ENCODE data around the gene TEX35. TPM values are rescaled to one million over a fixed set of nuclear protein-coding genes. Genes with fewer than 3 reads are reported as not detected.

Gene TEX35
- total RNA-seq (not detected), polyA plus RNA-seq (not detected)
- long read RNA-seq, donor 1 = 0 reads
- long read RNA-seq, donor 2 = 0 reads
- long read RNA-seq, donor 3, partial matches to known transcripts = 0 of 2 reads
- long read RNA-seq, donor 3, other reads (novel, unspliced or antisense) = 2 of 2 reads

DNA sequence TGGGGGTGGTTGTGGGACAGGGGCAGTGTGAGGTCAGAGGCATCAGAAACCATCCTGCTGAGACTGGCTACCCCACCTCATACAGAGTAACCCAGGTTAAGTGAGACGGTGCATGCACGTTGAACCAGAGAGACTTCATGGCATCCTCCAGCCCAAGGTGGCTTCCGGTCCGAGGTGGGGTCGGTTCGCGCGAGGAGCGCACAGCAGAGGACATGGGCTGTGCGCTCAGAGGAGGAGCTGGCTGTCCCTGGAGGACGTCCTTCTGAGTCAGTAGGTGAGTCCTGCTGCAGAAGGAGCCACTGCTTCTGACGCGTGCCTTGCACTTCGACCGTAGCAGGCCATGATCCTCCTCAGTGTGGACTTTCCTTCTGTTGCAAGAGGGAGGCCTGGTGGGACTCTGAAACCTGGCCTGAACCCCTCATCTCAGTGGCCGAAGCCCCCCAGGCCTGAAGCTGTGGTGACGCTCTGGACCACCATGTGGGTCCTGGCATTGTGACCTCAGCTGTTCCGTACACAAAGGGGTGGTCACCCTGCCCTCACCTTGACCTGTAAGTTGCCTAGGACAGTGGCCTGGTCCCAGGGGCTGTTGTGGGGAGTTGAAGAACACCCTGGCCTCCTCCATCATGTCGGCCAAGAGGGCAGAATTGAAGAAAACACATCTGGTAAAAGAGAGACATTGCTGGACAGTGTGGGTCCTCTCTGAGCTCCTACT, at the start of gene TEX35:
Gene TEX35 (plus strand): TSS at position 544 of the 712 bp plus-strand sequence. CDS start 80 bp downstream, at position 624.
- Histone ChIP-seq H3K27ac (no peak within 1 kb of the TSS), H3K9me3 (no peaks in the 10 kb centered on the region), H3K4me1 (ENCODE audit: insufficient read depth) (no peaks in the 10 kb centered on the region), H3K4me3 (no peak within 1 kb of the TSS), H3K27me3 (no peaks in the 10 kb centered on the region), H3K36me3 (no peaks in the 10 kb centered on the region)
- intact Hi-C loops (cut with DNase I) = no loop called here
- WGBS, 3 donors = 92 to 96% (median 96%) methylated on average over 19 of the region's 19 CpGs
- TF ChIP-seq, protein P1, sequence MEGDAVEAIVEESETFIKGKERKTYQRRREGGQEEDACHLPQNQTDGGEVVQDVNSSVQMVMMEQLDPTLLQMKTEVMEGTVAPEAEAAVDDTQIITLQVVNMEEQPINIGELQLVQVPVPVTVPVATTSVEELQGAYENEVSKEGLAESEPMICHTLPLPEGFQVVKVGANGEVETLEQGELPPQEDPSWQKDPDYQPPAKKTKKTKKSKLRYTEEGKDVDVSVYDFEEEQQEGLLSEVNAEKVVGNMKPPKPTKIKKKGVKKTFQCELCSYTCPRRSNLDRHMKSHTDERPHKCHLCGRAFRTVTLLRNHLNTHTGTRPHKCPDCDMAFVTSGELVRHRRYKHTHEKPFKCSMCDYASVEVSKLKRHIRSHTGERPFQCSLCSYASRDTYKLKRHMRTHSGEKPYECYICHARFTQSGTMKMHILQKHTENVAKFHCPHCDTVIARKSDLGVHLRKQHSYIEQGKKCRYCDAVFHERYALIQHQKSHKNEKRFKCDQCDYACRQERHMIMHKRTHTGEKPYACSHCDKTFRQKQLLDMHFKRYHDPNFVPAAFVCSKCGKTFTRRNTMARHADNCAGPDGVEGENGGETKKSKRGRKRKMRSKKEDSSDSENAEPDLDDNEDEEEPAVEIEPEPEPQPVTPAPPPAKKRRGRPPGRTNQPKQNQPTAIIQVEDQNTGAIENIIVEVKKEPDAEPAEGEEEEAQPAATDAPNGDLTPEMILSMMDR (IDR thresholded peaks at IDR 0.05) = no peak
- TF ChIP-seq EP300 (IDR thresholded peaks at IDR 0.05) (no peak), POLR2A (IDR thresholded peaks at IDR 0.05) (no peak)
- DNase-seq = no peak

DNA sequence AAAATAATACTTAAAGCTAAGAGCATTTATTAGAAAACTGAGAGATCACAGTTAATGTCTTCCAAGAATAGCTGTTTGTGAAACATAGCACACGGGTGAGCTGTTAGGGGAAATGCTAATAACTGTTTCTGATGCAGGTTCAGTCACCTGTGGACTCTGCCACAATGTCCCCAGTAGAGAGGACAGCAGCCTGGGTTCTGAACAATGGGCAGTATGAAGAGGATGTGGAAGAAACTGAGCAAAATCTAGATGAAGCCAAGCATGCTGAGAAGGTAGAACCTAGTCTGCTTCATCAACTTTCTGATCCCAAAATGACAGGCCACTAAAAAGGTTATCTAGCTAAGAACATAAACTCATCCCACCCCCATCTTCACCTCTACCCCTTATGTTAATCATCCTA, 48.8 kb upstream of the TEX35 start:
- intact Hi-C loops (cut with DNase I) = no loop called here

DNA sequence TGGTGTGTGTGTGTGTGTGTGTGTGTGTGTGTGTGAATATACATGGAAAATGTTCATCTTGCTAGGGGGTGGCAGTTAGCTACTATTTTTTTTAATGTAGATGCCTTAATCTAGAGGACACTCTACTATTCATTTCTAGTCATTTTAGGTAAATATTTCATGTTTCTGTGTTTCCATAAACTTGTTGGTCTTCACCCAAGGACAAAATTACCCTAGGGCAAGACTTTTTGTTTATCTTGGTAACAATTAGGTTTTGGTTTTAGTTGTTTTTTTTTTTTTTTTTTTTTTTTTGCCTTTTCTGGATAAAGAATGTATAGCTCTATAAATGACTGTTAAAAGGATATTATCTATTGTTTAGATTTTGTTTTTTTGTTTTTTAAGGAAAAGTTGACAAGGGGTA, 48.3 kb upstream of the TEX35 start:
- no peak overlapping the region for H3K4me3 ChIP-seq
- H3K36me3 ChIP-seq = no peaks in the 10 kb centered on the region
- TF ChIP-seq POLR2A (IDR thresholded peaks at IDR 0.05) (no peak), EP300 (IDR thresholded peaks at IDR 0.05) (no peak)
- TF ChIP-seq, protein P1 (IDR thresholded peaks at IDR 0.05) = no peak
- intact Hi-C loops (cut with DNase I) = no loop called here
- H3K27ac ChIP-seq = no peak overlapping the region
- no peak for DNase-seq
- no peaks in the 10 kb centered on the region for H3K4me1 ChIP-seq (ENCODE audit: insufficient read depth)
- H3K27me3 ChIP-seq = no peaks in the 10 kb centered on the region
- H3K9me3 ChIP-seq = no peaks in the 10 kb centered on the region

More for the DNA sequence above, 48.8 kb upstream of the TEX35 start:
- 85 to 100% (median 93%) methylated on average over 1 of the region's 1 CpG for WGBS, 3 donors
- DNase-seq = no peak
- no peak overlapping the region for H3K4me3 ChIP-seq
- H3K36me3 ChIP-seq = no peaks in the 10 kb centered on the region
- no peaks in the 10 kb centered on the region for H3K27me3 ChIP-seq
- no peaks in the 10 kb centered on the region for H3K4me1 ChIP-seq (ENCODE audit: insufficient read depth)
- TF ChIP-seq EP300 (IDR thresholded peaks at IDR 0.05) = no peak
- TF ChIP-seq, protein P1 (IDR thresholded peaks at IDR 0.05) = no peak
- TF ChIP-seq POLR2A (IDR thresholded peaks at IDR 0.05) = no peak
- no peaks in the 10 kb centered on the region for H3K9me3 ChIP-seq
- no peak overlapping the region for H3K27ac ChIP-seq

DNA sequence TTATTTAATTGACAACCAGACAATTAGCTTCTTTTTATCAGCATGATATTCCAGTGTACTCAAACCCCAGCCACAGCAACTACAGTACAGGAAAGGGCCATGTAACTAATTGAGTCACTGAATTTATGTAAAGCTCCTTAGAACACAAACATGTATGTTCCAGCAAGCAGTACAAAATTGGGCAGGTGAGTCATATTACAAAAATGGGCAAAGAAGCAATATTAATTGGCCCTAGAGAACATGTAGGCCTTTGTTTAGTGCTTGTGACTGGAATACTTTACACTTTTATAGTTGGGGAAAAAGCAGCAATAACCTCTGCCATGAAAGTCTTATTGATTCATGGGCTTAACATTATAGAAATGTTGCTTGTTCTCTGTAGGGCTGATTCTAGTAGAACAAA, 47.9 kb upstream of the TEX35 start:
- Histone ChIP-seq H3K36me3 (no peaks in the 10 kb centered on the region), H3K27ac (no peak overlapping the region)

More for the DNA sequence above, 47.9 kb upstream of the TEX35 start:
- no peaks in the 10 kb centered on the region for H3K9me3 ChIP-seq
- no peak for DNase-seq
- intact Hi-C loops (cut with DNase I) = no loop called here
- no peak overlapping the region for H3K4me3 ChIP-seq
- H3K4me1 ChIP-seq (ENCODE audit: insufficient read depth) = no peaks in the 10 kb centered on the region
- TF ChIP-seq EP300 (IDR thresholded peaks at IDR 0.05) (no peak), POLR2A (IDR thresholded peaks at IDR 0.05) (no peak)
- TF ChIP-seq, protein P1 (IDR thresholded peaks at IDR 0.05) = no peak
- H3K27me3 ChIP-seq = no peaks in the 10 kb centered on the region

All from ovary (tissue), 10 donors.